ENCODE data around the gene NINJ1.

NINJ1 gene

GRCh38 chr9:93081081-93081529, 52.9 kb downstream of the NINJ1 start:
- no peak for TF ChIP-seq CTCF (IDR thresholded peaks at IDR 0.05; ENCODE audit: low read depth, low read length)

GRCh38 chr9:93080406-93080805, 53.6 kb downstream of the NINJ1 start:
- TF ChIP-seq CTCF (IDR thresholded peaks at IDR 0.05; ENCODE audit: low read depth, low read length) = no peak
- no peak overlapping the region for H3K4me3 ChIP-seq (ENCODE audit: low read depth, low read length)

More at GRCh38 chr9:93081081-93081529, 52.9 kb downstream of the NINJ1 start:
- no peak overlapping the region for H3K4me3 ChIP-seq (ENCODE audit: low read depth, low read length)

- TF ChIP-seq CTCF (IDR thresholded peaks at IDR 0.05; ENCODE audit: low read depth, low read length) = no peak
- no peak overlapping the region for H3K4me3 ChIP-seq (ENCODE audit: low read depth, low read length)
Observed at GRCh38 chr9:93079371-93079770, 54.7 kb downstream of the NINJ1 start.

- H3K4me3 ChIP-seq (ENCODE audit: low read depth, low read length) = no peak overlapping the region
- TF ChIP-seq CTCF (IDR thresholded peaks at IDR 0.05; ENCODE audit: low read depth, low read length) = no peak
Observed at GRCh38 chr9:93077811-93078210, 56.2 kb downstream of the NINJ1 start.

- no peak overlapping the region for H3K4me3 ChIP-seq (ENCODE audit: low read depth, low read length)
- TF ChIP-seq CTCF (IDR thresholded peaks at IDR 0.05; ENCODE audit: low read depth, low read length) = no peak
Observed at GRCh38 chr9:93077367-93077766, 56.7 kb downstream of the NINJ1 start.

- no peak for TF ChIP-seq CTCF (IDR thresholded peaks at IDR 0.05; ENCODE audit: low read depth, low read length)
- no peak overlapping the region for H3K4me3 ChIP-seq (ENCODE audit: low read depth, low read length)
Observed at GRCh38 chr9:93076792-93077128, 57.3 kb downstream of the NINJ1 start.

- no peak overlapping the region for H3K4me3 ChIP-seq (ENCODE audit: low read depth, low read length)
- no peak for TF ChIP-seq CTCF (IDR thresholded peaks at IDR 0.05; ENCODE audit: low read depth, low read length)
Observed at GRCh38 chr9:93076101-93076791, 57.8 kb downstream of the NINJ1 start.
